ENCODE results near the gene NUP107.

The NUP107 gene

DNA sequence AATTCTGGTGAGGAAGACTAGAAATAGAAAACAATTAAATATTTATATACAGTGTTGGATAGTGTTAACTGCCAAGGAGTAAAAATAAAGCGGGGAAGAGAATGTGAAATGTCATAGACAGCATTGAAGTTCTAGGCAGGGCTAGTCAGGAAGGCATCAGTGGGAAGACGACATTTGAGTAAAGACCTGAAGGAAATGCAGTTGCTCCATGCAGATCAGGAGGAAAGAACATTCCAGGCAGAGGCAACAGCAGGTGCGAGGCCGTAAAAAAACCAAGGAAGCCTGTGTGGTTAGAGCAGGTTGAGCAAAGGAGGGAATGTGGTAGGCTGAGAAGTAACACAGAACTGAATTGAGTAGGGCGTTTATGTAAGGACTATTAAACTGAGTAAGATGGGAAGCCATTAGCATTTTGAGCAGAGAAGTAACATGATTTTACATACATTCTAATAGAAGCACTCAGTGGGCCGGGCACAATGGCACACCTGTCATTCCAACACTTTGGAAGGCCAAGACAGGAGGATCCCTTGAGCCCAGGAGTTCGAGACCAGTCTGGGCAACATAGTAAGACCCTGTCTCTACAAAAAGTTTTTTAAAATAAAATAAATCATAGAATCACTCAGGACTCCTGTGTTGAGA is 74.1 kb downstream of the NUP107 start:
- H3K79me2 ChIP-seq (ENCODE audit: low read length): no peaks in the 10 kb centered on the region
- TF ChIP-seq, protein P1, sequence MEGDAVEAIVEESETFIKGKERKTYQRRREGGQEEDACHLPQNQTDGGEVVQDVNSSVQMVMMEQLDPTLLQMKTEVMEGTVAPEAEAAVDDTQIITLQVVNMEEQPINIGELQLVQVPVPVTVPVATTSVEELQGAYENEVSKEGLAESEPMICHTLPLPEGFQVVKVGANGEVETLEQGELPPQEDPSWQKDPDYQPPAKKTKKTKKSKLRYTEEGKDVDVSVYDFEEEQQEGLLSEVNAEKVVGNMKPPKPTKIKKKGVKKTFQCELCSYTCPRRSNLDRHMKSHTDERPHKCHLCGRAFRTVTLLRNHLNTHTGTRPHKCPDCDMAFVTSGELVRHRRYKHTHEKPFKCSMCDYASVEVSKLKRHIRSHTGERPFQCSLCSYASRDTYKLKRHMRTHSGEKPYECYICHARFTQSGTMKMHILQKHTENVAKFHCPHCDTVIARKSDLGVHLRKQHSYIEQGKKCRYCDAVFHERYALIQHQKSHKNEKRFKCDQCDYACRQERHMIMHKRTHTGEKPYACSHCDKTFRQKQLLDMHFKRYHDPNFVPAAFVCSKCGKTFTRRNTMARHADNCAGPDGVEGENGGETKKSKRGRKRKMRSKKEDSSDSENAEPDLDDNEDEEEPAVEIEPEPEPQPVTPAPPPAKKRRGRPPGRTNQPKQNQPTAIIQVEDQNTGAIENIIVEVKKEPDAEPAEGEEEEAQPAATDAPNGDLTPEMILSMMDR (IDR thresholded peaks at IDR 0.05; ENCODE audit: low read length): no peak
- TF ChIP-seq EZH2phosphoT487 (IDR thresholded peaks at IDR 0.05; ENCODE audit: low read length) (no peak), EZH2 (optimal IDR thresholded peaks at IDR 0.05; ENCODE audit: low read depth, low read length) (no peak)
- DNase-seq: no peak
- no peak overlapping the region for H2AFZ ChIP-seq (ENCODE audit: low read length)
- H3K27me3 ChIP-seq (replicated peaks; ENCODE audit: insufficient read depth, low read length): no peaks in the 10 kb centered on the region
- H3K9me2 ChIP-seq (replicated peaks; ENCODE audit: insufficient read depth, low read length): no peaks in the 10 kb centered on the region
- no peaks in the 10 kb centered on the region for H3K4me1 ChIP-seq (ENCODE audit: low read length)
- no peak overlapping the region for H3K4me2 ChIP-seq (ENCODE audit: low read depth, low read length)
- no peaks in the 10 kb centered on the region for H4K20me1 ChIP-seq (ENCODE audit: insufficient read depth, low read length)
- no peak overlapping the region for H3K9ac ChIP-seq (ENCODE audit: low read length)
- no peak overlapping the region for H3K4me3 ChIP-seq (ENCODE audit: low read length)
- no peaks in the 10 kb centered on the region for H3K9me3 ChIP-seq (replicated peaks; ENCODE audit: insufficient read depth, low read length)
- H3K36me3 ChIP-seq (replicated peaks; ENCODE audit: insufficient read depth, low read length): no peaks in the 10 kb centered on the region
- H3K27ac ChIP-seq (ENCODE audit: low read length): no peak overlapping the region
- no peaks in the 10 kb centered on the region for H3F3A ChIP-seq (ENCODE audit: insufficient read depth, low read length)

DNA sequence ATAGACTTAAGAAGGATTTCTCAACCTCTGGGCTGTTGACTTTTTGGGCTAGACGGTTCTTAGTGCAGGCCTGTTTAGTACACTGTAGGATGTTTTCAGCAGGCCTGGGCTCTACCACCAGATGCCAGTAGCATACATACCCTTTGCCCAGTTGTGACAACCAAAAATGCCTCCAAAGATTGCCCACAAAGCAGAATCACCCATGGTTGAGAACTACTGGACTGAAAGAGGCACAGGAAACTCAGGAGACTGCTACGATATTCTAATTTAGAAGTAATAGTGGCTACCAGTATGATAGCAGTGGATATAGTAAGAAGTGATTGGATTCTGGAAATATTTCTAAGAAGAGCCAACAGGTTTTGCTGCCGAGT is 74.6 kb downstream of the NUP107 start:
- H3K4me1 ChIP-seq (ENCODE audit: low read length): no peaks in the 10 kb centered on the region
- H3K79me2 ChIP-seq (ENCODE audit: low read length): no peaks in the 10 kb centered on the region
- no peaks in the 10 kb centered on the region for H3K9me3 ChIP-seq (replicated peaks; ENCODE audit: insufficient read depth, low read length)
- no peak overlapping the region for H3K9ac ChIP-seq (ENCODE audit: low read length)
- H3K27ac ChIP-seq (ENCODE audit: low read length): no peak overlapping the region
- TF ChIP-seq, protein P1 (IDR thresholded peaks at IDR 0.05; ENCODE audit: low read length): no peak
- TF ChIP-seq EZH2 (optimal IDR thresholded peaks at IDR 0.05; ENCODE audit: low read depth, low read length) (no peak), EZH2phosphoT487 (IDR thresholded peaks at IDR 0.05; ENCODE audit: low read length) (no peak)
- no peaks in the 10 kb centered on the region for H3K9me2 ChIP-seq (replicated peaks; ENCODE audit: insufficient read depth, low read length)
- no peak overlapping the region for H2AFZ ChIP-seq (ENCODE audit: low read length)
- no peak overlapping the region for H3K4me2 ChIP-seq (ENCODE audit: low read depth, low read length)
- H4K20me1 ChIP-seq (ENCODE audit: insufficient read depth, low read length): no peaks in the 10 kb centered on the region
- no peaks in the 10 kb centered on the region for H3K27me3 ChIP-seq (replicated peaks; ENCODE audit: insufficient read depth, low read length)
- no peaks in the 10 kb centered on the region for H3F3A ChIP-seq (ENCODE audit: insufficient read depth, low read length)
- no peaks in the 10 kb centered on the region for H3K36me3 ChIP-seq (replicated peaks; ENCODE audit: insufficient read depth, low read length)
- no peak overlapping the region for H3K4me3 ChIP-seq (ENCODE audit: low read length)
- DNase-seq: no peak

DNA sequence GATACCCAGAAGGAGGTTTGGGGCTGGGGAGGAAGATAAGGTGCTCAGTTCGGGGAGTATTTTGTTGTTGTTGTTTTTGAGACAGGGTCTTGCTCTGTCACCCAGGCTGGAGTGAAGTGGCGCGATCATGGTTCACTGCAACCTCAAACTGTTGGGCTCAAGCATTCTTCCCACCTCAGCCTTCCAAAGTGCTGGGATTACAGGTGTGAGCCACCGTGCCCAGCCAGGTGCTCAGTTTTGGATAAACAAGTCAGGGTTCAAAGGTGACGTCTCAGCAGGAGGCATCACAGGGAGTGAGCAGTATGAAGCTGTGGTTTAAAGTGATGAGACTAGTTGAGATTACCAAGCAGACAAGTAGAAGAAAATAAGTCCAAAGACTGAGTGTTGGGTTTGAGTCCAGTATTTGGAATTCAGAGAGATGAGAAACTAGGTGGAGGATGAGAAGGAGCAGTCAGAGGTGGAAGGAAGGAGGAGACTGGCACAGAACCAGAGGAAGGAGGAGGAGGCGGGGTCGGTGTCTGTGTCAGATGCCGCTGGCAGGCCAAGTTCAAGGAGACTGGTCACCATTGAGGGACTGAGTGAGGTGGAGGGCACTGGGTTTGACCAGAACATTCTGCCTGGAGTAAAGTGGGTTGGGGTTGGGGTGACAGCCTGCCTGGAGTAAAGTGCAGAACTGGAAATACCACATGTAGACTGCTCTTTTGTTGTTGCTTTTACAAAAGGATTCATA is 75.3 kb downstream of the NUP107 start:
- Histone ChIP-seq H3K36me3 (replicated peaks; ENCODE audit: insufficient read depth, low read length) (no peaks in the 10 kb centered on the region), H3K9me3 (replicated peaks; ENCODE audit: insufficient read depth, low read length) (no peaks in the 10 kb centered on the region), H3K27ac (ENCODE audit: low read length) (no peak overlapping the region), H3K4me1 (ENCODE audit: low read length) (no peaks in the 10 kb centered on the region), H3K79me2 (ENCODE audit: low read length) (no peaks in the 10 kb centered on the region), H3K9me2 (replicated peaks; ENCODE audit: insufficient read depth, low read length) (no peaks in the 10 kb centered on the region), H3K27me3 (replicated peaks; ENCODE audit: insufficient read depth, low read length) (no peaks in the 10 kb centered on the region), H3K9ac (ENCODE audit: low read length) (no peak overlapping the region), H3F3A (ENCODE audit: insufficient read depth, low read length) (no peaks in the 10 kb centered on the region), H4K20me1 (ENCODE audit: insufficient read depth, low read length) (no peaks in the 10 kb centered on the region), H3K4me2 (ENCODE audit: low read depth, low read length) (no peak overlapping the region), H2AFZ (ENCODE audit: low read length) (no peak overlapping the region), H3K4me3 (ENCODE audit: low read length) (no peak overlapping the region)
- TF ChIP-seq, protein P1 (IDR thresholded peaks at IDR 0.05; ENCODE audit: low read length): no peak
- TF ChIP-seq EZH2phosphoT487 (IDR thresholded peaks at IDR 0.05; ENCODE audit: low read length) (no peak), EZH2 (optimal IDR thresholded peaks at IDR 0.05; ENCODE audit: low read depth, low read length) (no peak)
- DNase-seq: no peak

Measured in MM.1S (cell line).